HG02610 (cell line): ENCODE results near the gene SULT2B1.

Experiments used
- ATAC-seq: cut with Tn5 transposase; IDR thresholded peaks from one replicate; pipeline ENCODE4 v1.9.1; 2021; ENCODE audit warnings: mild to moderate bottlenecking, moderate library complexity; ENCODE audit not compliant: unreplicated experiment

SULT2B1 gene

DNA sequence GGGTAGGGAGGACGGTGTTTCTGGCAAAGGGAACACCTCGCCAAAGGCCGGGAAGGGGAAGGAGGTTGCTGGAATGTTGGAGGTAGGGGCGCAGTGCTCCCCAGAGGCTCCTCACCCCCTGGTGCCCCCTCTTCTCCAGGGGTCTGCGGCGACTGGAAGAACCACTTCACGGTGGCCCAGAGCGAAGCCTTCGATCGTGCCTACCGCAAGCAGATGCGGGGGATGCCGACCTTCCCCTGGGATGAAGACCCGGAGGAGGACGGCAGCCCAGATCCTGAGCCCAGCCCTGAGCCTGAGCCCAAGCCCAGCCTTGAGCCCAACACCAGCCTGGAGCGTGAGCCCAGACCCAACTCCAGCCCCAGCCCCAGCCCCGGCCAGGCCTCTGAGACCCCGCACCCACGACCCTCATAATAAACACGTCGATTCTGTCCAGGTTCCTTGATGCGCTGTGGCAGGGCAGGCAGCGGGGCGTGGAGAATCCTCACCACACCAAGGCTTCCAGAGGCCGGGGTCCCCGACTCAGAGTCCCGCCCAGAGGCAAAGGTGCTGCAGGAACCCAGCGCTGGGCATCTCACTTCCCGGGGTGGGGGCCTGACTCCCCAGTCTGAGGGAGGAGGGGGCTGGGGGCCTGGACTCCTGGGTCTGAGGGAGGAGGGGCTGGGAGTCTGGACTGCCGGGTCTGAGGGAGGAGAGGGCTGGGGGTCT lies 47.2 kb downstream of the SULT2B1 start:
- no peak for ATAC-seq

DNA sequence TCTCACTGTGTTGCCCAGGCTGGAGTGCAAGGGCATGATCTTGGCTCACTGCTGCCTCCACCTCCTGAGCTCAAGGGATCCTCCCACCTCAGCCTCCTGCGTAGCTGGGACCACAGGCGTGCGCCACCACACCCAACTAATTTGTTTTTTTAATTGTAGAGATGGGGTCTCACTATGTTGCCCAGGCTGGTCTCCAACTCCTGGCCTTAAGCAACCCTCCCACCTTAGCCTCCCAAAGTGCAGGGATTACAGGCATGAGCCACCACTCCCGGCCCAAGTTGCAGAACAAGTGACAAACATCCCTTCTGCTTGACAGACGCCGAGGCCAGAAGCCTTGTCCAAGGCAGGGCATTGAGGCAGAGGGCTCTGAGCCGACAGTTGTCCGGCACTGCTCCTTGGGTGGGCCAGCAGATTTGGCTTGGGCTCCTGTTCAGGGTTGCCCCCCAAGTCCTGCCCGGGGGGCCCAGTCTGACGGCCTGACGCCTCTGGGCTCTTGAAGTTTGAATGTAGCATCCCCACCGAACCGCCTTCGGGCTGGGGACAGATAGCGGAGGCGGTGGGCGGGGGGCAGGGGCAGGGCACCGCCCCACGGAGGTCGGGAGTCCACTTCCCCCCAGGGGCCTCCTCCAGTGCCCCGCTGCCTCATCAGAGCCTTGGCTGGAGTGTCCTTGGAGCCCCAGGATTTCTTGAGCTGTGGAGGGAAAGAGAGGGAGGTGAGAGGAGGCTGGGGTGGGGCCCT lies 48.9 kb downstream of the SULT2B1 start:
- ATAC-seq: no peak

DNA sequence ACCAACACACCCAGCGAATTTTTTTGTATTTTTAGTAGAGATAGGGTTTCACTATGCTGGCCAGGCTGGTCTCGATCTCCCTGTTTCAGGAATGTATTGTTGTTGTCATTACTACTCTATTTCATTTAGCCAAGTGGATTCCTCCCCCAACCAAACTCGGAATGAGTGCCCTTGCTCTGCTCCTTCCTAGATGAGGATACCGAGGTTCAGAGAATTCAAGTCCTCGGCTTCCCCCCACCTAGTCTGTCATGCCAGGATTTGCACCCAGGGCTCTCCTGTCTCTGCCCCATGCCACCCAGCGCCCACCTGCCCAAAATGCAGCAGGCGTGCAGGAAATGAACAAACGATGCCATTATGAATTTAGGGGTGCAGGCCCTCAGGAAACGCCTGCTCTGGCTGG lies 51.0 kb downstream of the SULT2B1 start:
- ATAC-seq: no peak

DNA sequence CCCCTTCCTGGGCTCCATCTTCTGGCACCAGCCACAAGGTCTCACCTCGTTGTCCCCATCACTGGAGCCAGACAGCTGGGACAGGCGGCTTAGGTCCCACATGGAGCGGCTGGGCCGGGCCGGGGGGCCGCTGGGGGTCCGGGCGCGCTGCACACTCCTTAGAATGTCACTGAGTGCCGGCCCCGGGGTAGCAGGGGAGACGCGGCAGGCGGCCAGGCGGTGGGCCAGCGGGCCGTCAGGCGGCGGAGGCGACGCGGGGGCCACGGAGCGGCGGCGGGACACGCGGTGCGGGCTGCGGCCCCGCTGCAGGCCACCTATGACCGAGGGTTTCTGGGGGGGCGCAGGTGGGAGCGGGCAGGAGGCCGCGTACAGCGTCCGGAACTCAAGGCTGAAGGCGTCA lies 51.5 kb downstream of the SULT2B1 start:
- ATAC-seq: no peak

DNA sequence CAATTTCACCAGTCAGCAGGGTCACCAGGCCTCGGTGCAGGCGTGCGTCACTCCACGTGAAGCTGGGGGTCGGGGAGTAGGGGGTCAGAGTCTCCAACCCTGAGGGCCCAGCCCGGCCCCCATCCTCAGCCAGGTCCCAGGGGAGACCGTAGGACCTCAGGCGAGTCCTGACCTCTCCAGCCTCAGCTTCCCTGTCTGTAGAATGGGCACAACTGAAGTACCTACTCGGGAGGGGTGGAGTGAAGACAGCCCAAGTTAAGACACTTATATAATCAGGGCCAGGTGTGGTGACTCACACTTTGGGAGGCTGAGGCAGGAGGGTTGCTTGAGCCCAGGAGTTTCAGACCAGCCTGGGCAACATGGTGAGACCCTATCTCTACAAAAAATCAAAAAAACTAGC lies 51.9 kb downstream of the SULT2B1 start:
- ATAC-seq: no peak

DNA sequence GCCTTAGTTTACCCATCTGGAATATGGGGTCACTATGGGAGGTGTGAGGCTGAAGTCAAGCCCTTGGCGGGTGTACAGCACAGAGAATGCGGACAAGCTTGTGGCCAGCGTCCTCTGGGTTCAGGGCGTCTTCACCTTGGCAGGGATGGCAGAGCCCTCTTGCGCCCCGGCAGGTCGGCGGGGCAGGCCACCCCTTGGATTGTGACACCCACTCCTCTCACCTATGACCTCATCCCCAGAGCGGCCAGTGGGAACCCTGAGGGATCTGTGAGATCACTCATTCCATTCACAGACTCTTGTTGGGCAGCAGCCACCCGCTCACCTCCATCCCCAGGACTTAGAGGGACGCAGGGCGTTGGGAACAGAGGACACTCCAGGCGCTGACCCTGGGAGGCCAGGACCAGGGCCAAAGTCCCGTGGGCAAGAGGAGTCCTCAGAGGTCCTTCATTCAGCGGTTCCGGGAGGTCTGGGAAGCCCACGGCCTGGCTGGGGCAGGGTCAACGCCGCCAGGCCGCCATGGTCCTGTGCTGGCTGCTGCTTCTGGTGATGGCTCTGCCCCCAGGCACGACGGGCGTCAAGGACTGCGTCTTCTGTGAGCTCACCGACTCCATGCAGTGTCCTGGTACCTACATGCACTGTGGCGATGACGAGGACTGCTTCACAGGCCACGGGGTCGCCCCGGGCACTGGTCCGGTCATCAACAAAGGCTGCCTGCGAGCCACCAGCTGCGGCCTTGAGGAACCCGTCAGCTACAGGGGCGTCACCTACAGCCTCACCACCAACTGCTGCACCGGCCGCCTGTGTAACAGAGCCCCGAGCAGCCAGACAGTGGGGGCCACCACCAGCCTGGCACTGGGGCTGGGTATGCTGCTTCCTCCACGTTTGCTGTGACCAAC lies 54.7 kb downstream of the SULT2B1 start, which contains the start of gene SPACA4:
SPACA4 (plus strand) TSS at position 280 of the 896 bp plus-strand sequence; CDS start at position 517, 237 bp downstream.
- no peak for ATAC-seq

DNA sequence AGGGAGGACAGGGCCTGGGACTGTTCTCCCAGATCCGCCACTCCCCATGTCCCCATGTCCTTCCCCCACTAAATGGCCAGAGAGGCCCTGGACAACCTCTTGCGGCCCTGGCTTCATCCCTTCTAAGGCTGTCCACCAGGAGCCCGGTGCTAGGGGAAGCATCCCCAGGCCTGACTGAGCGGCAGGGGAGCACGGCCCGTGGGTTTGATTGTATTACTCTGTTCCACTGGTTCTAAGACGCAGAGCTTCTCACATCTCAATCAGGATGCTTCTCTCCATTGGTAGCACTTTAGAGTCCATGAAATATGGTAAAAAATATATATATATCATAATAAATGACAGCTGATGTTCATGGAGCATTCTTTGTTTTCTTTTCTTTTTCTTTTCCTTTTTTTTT lies 55.4 kb downstream of the SULT2B1 start:
- ATAC-seq: no peak

DNA sequence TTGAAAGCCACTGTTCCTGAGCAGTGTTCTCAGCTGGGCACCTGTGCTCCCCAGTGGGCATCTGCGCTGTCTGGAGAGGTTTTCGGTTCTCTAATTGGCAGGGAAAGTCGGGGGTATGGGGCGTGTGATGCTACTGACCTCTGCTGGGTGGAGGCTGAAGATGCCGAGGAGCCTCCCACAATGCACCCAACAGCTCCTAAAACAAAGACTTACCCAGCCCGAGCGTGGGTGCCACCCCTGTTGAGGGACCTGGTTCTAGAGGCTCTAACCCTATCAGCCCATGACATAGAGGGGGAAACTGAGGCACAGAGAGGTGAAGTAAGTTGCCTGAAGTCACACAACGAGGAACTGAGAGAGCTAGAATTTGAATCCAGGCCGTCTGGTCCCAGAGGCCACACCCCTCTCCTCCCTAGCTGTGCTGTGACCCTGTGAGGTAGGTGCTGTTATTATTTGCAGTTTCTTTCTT lies 56.9 kb downstream of the SULT2B1 start:
- peak; percentile 57 for ATAC-seq

DNA sequence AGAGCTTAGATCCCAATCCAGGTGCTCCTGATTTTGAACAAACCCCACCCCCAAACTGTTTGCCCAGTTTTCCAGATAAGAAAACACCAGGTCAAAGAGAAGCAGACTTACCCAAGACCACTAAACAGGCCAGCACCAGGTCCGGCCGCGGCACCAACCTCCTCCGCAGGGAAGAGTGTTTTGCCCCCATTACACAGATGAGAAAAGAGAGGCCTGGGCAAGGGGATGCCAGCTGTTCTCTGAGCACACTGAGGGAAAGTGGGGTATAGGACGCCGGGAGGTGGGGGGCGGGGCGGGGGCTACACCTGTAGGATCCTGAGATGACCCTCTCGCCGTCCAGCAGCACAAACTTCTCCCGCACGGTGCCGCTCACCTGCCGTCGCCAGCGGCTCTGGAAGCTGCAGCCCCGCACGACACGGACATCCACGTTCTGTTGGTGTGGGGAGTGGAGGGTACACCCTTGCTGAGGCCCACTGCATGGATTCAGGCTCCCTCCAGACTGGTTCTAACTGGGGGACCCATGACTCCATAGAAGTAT lies 57.7 kb downstream of the SULT2B1 start:
- no peak for ATAC-seq

DNA sequence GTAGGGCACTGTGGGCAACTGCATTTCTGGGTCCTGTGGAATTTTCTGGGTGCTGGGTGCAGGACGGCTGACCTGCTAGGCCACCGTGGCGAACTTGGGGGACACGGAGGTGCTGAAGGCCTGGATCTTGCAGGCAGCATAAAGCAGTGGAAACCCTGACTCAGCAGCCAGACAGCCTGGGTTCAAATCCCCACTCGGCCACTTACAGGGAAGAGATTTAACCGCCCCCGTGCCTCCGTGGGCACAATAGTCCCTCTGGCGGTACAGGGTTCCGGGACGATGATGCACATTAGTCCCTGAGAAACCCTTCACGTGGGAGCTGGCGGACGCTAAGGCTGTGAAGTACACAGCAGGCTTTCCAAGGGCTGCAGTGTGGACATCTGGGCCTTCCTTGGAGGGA lies 59.9 kb downstream of the SULT2B1 start:
- ATAC-seq: no peak

DNA sequence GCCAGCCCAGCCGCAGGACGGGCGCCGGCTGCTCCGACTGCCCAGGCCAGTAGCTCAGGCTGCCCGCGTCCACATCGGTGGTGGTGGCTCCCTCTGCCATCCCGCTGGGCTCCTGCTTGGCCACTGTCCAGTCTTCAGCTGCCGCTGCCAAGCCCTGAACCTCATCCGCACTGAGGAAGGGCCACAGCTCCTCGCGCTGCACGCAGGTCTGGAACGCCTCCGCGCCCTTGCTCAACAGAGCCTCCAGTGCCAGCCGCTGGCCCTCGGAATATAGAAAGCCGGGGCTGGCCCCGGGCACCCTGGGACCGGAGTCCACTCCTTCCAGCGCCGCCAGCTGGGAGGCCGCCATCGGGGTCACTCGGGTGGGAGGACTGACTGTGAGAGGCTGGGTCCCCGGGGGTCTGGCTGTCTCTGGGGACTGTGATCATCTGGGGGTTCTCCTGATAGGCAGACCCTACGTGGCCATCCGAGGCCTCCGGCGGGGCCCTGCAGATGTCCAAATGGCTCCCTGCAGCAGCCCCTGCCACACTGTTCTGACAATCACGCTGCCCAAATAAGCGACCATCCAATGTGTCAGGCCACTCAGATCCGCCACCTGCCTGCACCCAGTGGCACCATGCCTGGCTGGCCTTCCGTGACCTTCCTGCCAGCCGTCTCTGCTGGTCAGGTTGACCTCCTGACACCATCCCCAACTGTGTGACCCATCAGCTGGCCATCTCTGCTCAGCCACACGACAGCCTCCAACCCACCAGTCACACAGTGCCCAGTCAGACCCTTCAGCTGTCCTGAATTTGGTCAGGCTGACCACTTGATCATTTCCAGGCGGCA lies 61.3 kb downstream of the SULT2B1 start:
- ATAC-seq: no peak

DNA sequence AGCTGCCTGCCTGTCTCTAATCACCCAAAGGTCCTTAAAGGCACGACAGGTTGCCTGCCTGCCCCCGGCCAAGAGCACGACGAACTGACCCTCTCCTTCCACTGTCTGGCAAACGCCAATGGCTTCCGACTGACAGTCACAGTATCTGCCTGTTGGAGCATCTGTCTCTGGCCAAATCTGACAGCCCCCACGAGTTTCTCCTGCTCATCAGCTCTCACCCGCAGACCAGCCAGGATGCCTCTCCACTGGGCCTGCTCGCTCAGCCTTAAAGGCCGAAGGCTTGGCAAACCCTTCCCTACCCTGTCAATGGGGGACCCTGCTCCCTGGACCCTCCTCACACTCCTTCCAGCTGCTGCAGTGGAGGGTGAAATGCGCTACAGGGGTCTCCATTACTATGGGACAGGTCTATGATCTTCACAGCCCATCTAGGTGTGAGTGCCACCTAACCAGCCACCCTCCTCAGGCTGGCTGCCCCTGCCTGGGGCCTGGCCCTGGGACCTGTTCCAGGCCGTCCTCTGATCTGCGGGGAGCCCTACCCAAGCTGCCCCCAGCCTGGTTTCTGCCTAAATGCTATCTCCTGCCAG lies 62.0 kb downstream of the SULT2B1 start:
- no peak for ATAC-seq

DNA sequence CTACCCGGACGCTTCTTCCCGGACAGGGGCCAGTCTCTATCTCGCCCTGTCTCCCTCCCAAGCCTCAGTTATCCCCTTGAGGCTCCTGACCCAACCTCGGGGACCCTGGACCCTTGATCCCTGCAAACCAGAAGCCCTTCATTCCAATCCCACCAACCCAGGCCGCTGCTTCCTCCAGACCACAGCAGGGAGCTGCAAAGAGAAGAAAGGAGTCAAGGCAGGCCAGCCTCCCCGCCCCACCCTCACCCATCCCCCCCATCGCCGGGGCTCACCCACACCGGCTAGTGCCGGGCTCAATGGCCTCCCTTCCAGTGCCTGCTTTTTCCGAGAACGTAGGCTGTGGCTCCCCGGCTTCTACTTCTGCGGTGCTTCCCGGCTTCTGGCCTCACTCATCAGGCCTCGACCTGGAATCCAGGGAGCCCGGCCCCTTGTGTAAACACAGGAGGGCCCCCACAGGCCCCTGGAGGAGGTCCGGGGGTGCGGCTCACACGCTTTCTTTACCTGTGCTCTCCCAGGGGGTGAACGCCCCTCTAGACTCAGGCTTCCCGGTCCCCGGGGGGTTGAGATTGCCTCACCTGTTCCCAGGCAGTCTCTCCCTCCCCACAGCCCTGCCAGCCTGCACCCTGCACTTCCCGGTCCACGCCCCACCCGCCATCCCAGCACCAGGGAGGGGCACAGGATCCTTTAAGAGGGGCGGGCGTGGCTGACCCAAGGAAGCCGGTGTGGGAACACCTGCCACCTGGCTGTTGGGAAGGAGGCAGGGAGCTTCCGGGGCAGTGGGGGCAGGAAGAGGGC lies 62.7 kb downstream of the SULT2B1 start, which contains the start of gene FAM83E:
FAM83E (minus strand) TSS at position 641 of the 795 bp plus-strand sequence. CDS start 1,704 bp downstream, outside the sequence.
- ATAC-seq: no peak

DNA sequence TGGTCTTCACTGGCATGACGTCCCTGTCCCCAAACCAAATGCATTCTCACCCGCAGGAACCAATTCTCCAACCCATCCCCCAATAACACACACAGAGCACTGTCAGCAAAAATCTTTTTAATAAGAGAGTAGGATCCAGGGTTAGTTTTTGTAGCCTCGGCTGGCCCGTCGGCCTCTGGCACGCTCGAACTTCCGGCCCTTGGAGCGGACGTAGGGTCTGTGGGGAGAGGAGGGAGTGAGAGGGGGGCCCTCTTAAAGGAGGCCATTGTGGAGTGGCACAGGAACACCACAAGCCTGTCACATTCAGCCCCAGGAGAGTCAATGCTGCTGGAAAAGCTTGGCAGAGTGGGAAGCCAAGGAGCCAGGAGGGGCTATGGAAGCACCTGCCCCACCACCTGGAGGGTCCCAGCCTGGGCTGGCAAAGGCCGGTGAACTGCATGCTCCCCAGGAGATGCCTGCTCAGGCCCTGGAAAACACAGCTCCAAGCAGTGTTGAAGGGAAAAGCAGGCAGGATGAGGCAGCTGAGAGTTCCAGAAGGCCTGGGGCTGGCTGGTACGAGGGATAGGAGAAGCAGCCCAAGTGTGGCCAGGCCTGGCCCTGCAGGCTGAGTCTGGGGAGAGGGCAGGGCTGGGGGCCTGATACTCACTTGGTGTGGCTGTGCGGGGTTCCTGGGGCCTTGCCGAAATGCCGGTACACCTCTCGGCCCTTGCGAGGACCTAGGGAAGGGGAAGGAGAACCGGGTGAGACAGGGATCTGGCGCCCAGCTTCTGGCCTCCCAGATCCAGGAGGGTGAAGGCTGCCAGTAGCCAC lies 63.5 kb downstream of the SULT2B1 start:
- ATAC-seq: no peak

DNA sequence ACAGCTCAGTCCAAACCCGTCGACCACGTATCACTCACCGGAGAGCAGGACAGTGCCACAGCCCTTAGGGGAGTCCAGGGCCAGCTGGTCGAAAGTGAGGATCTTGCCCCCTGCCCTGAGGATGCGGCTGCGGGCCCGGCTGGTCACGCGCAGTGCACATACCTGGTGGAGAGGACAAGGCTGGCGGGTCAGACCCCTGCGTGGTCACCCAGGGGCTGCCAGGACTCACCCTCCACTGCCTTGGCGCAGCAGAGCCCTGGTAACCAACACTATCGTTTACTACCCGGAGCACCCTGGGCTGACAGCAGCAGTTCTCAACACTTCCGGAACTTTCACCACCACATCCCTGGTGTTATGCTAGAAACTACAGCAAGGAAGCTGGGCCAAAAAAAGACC lies 64.1 kb downstream of the SULT2B1 start:
- ATAC-seq: no peak

DNA sequence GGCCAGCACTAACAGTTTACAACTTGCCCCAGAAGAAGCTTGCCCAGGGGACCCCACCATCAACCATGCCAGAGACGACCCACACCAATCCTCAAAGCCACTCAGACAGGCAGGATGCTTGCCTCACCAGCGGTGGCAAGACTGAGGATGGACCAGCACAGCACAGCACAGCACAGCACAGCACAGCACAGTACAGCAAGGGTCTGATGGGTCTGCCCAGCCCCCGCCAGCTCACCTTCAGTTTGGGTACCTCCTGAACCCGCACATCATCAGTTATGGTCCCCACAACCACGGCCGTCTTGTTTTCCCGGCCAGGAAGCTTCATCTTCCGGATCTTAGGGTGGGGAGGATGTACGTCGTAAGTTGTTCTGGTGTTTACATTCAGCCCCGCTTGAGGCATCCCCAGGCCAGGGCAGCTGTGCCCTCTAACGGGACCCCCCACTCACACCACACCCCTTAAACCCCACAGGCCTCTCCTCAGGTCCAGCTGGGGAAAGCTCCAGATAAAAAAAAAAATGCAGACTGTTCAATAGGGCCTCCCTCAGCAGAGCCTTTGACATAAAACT lies 64.6 kb downstream of the SULT2B1 start:
- no peak for ATAC-seq

DNA sequence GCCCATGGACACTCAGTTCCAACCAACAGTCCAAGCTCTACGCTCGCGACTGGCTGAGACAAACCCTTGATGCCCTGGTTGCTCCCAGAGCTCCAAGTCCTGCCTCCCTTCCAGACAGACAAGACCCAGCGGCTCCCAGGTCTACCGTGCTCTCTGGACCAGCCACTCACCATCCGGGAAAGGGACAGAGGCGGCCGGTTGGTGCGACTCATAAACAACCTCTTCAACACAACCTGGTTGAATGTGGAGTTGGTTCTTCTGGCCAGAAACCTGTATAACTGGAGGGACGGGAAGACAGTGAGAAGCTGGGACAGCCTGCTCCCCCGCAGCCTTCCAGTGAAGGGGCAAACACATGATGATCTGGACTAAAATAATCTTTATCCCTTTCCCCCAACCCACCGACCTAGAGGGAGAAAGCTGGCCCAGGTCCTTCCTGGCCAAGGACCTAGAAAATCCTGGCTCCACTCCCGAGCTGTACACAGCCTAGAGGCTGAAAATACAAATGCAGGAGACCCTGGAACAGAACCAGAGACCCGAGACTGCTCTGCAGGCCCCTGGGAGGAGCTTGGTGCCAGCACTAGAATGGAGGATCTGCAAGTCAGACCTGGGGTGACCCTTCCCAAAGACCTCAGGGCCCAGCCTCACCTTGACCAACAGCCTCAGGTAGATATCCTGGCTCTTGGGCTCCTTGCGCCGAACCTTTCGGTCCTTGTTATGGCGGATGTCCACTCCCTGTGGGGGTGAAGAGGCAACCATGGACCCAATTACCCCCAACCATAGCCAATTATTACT lies 65.4 kb downstream of the SULT2B1 start:
- ATAC-seq: no peak
